ENCODE data around the gene MICAL2.

The MICAL2 gene

GRCh38 chr11:12292766-12293165, 182.4 kb downstream of the MICAL2 start:
- TF ChIP-seq ZFX (IDR thresholded peaks at IDR 0.05; ENCODE audit: borderline replicate concordance) (no peak), CTCF (IDR thresholded peaks at IDR 0.05) (no peak)
- H3K27ac ChIP-seq, result no peak overlapping the region

- TF ChIP-seq CTCF (IDR thresholded peaks at IDR 0.05) (no peak), ZFX (IDR thresholded peaks at IDR 0.05; ENCODE audit: borderline replicate concordance) (no peak)
- no peak overlapping the region for H3K27ac ChIP-seq
These were observed 183.1 kb downstream of the MICAL2 start for GRCh38 chr11:12293486-12293885.

- TF ChIP-seq CTCF (IDR thresholded peaks at IDR 0.05) (no peak), ZFX (IDR thresholded peaks at IDR 0.05; ENCODE audit: borderline replicate concordance) (no peak)
- H3K27ac ChIP-seq, result no peak overlapping the region
These were observed 184.2 kb downstream of the MICAL2 start for GRCh38 chr11:12294613-12295012.

GRCh38 chr11:12295943-12296342, 185.6 kb downstream of the MICAL2 start:
- no peak for TF ChIP-seq ZFX (IDR thresholded peaks at IDR 0.05; ENCODE audit: borderline replicate concordance)
- no peak for TF ChIP-seq CTCF (IDR thresholded peaks at IDR 0.05)
- no peak overlapping the region for H3K27ac ChIP-seq

- no peak for TF ChIP-seq CTCF (IDR thresholded peaks at IDR 0.05)
- TF ChIP-seq ZFX (IDR thresholded peaks at IDR 0.05; ENCODE audit: borderline replicate concordance), result no peak
- no peak overlapping the region for H3K27ac ChIP-seq
These were observed 188.2 kb downstream of the MICAL2 start for GRCh38 chr11:12298610-12299009.

GRCh38 chr11:12301379-12301778, 191.0 kb downstream of the MICAL2 start:
- H3K27ac ChIP-seq, result no peak overlapping the region
- no peak for TF ChIP-seq ZFX (IDR thresholded peaks at IDR 0.05; ENCODE audit: borderline replicate concordance)
- no peak for TF ChIP-seq CTCF (IDR thresholded peaks at IDR 0.05)

- no peak overlapping the region for H3K27ac ChIP-seq
- TF ChIP-seq CTCF (IDR thresholded peaks at IDR 0.05) (no peak), ZFX (IDR thresholded peaks at IDR 0.05; ENCODE audit: borderline replicate concordance) (no peak)
These were observed 193.2 kb downstream of the MICAL2 start for GRCh38 chr11:12303421-12304149.

Measured in 22Rv1 (cell line).